Mucosa of descending colon (tissue), 3 donors: ENCODE measurements around the gene FIGLA. TPM values are rescaled to one million over a fixed set of nuclear protein-coding genes. Genes with fewer than 3 reads are reported as not detected.

Experiments
- ATAC-seq: fragments of 200-7000 bp; cut with Tn5 transposase; one replicate; pipeline ENCODE4 v1.9.1; 2020; ENCODE audit warnings: mild to moderate bottlenecking, moderate library complexity
- DNase-seq, 3 donors: peaks; one replicate each; pipeline ENCODE4 v3.0.0-alpha.2; 2020
- H3K36me3 ChIP-seq: fragments of 200-600 bp; one replicate; pipeline ENCODE4 v1.8.0; 2021; ENCODE audit warnings: low read depth, mild to moderate bottlenecking
- H3K4me1 ChIP-seq: fragments of 200-600 bp; one replicate; pipeline ENCODE4 v1.8.0; 2021; ENCODE audit warnings: low read depth, mild to moderate bottlenecking
- H3K4me3 ChIP-seq: fragments of 200-600 bp; one replicate; pipeline ENCODE4 v1.8.0; 2021; ENCODE audit warnings: mild to moderate bottlenecking
- H3K9me3 ChIP-seq: fragments of 200-600 bp; one replicate; pipeline ENCODE4 v1.8.0; 2021; ENCODE audit warnings: mild to moderate bottlenecking
- intact Hi-C, 2 donors: fragments of 100-400 bp; cut with DNase I in 1 of 2; cut with micrococcal nuclease in 1 of 2; formaldehyde crosslinking; loops; one replicate each; pipeline versions ENCODE4 v1.11.0 to v1.11.1; 2022; cut with DNase I, micrococcal nuclease
- total RNA-seq, 3 donors: library from RNA; stranded (reverse); fragmentation: NEBNext Ultra II Directional in 2 of 3; extraction: Animal tissue kit (Norgen Biotek cat#: 25700) in 2 of 3; gene quantifications; one replicate each; pipeline versions ENCODE4 v1.2.1 to v1.2.4, GENCODE V29; 2021 to 2023
- TF ChIP-seq, protein P1 (sequence below): fragments of 200-600 bp; IDR thresholded peaks from one replicate; pipeline ENCODE4 v1.8.0; 2022; ENCODE audit warnings: antibody characterized with exemption, mild to moderate bottlenecking
- donor health status: DM: no; HTN: no; CAD: no; lungs with moderate emphysema.
- donor health status: DM: no; HTN: no; CAD: no.
- donor health status: DM: no; HTN: yes; CAD: no.

Gene FIGLA
- total RNA-seq, 3 donors from 2014 or later: not detected

DNA sequence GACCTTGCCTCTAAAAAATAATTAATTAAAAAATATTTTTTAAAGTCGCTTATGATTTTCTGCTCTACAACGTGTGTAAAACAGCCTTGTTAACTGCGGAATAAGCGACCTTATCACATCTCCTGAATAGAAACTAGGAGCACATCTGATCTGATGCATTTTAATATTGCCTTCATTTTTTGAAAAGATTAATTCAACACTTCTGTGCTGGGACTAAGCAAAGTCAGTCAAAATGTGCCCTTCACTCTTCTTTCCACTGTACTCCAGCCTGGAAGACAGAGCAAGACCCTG is 17.3 kb upstream of the FIGLA start:
- Histone ChIP-seq H3K36me3 (no peaks in the 10 kb centered on the region), H3K9me3 (peaks cover 3% of the 10 kb centered on the region), H3K4me3 (no peak overlapping the region), H3K4me1 (no peaks in the 10 kb centered on the region)
- TF ChIP-seq, protein P1, sequence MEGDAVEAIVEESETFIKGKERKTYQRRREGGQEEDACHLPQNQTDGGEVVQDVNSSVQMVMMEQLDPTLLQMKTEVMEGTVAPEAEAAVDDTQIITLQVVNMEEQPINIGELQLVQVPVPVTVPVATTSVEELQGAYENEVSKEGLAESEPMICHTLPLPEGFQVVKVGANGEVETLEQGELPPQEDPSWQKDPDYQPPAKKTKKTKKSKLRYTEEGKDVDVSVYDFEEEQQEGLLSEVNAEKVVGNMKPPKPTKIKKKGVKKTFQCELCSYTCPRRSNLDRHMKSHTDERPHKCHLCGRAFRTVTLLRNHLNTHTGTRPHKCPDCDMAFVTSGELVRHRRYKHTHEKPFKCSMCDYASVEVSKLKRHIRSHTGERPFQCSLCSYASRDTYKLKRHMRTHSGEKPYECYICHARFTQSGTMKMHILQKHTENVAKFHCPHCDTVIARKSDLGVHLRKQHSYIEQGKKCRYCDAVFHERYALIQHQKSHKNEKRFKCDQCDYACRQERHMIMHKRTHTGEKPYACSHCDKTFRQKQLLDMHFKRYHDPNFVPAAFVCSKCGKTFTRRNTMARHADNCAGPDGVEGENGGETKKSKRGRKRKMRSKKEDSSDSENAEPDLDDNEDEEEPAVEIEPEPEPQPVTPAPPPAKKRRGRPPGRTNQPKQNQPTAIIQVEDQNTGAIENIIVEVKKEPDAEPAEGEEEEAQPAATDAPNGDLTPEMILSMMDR: no peak
- ATAC-seq (no peak), DNase-seq (no peak)
- intact Hi-C loops: no loop called here

DNA sequence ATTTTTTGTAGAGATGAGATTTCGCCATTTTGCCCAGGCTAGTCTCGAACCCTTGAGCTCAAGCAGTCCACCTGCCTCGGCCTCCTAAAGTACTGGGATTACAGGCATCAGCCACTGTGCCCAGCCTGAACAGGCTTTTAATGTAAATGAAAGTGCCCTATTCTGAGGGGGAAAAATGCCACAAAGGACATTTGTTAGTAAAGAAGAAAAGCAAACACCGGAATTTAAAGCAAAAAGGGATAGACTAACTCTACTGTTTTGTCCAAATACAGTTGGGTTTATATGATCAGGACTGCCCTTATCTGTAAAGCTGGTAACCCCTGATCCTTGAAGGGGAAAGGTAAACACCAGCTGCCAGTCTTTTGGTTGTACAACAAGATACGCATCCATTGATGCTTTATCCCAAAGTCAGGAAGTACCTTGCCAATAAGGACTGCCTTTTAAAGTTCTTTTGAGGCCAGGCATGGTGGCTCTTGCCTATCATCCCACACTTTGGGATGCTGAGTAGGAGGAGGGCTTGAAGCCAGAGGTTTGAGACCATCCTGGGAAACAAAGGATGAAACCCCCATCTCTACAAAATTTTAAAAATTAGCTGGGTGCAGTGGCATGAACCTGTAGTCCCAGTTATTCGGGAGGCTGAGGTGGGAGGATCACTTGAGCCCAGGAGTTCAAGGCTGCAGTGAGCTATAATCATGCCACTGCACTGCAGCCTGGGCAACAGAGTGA is 16.8 kb upstream of the FIGLA start:
- DNase-seq: no peak
- Histone ChIP-seq H3K36me3 (no peaks in the 10 kb centered on the region), H3K9me3 (peaks cover 3% of the 10 kb centered on the region), H3K4me1 (no peaks in the 10 kb centered on the region), H3K4me3 (no peak overlapping the region)
- ATAC-seq: no peak
- intact Hi-C loops: no loop called here
- TF ChIP-seq, protein P1: no peak

DNA sequence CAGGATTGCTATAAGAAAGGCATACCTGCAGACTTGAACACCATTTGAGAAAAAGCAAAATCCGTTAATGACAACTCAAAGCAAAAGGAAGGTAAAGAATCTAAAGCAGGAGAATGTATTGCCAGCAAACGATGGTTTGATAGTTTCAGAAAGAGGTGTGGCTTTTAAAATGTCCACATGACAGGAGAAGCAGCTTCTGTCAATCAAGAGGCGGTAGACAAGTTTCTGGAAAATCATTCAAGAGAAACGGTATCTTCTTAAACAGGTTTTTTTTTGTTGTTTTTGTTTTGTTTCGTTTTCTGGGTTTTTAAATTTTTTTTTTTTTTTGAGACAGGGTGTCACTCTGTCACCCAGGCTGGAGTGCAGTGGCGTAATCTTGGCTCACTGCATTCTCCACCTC is 16.2 kb upstream of the FIGLA start:
- Histone ChIP-seq H3K9me3 (peaks cover 3% of the 10 kb centered on the region), H3K4me3 (no peak overlapping the region), H3K36me3 (no peaks in the 10 kb centered on the region), H3K4me1 (no peaks in the 10 kb centered on the region)
- TF ChIP-seq, protein P1: no peak
- DNase-seq (no peak), ATAC-seq (no peak)
- intact Hi-C loops: no loop called here

DNA sequence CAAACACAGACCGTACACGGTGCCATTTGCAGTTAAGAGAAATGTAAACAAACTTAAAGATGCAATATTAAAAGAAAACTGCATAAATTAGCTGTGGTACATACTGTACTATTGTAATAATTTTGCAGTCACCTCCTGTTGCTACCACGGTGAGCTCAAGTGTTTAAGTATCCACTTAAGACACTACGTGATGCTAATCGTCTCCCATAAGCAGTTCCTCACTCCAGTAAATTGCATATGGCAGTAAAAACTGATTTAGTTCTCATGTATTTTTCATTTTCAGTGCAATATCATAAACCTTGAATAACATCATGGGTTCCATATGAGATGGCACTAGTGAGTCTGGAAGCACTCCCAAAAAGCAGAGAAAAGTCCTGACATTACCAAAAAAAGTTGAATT is 15.6 kb upstream of the FIGLA start:
- Histone ChIP-seq H3K4me1 (no peaks in the 10 kb centered on the region), H3K36me3 (no peaks in the 10 kb centered on the region), H3K9me3 (peaks cover 3% of the 10 kb centered on the region), H3K4me3 (no peak overlapping the region)
- intact Hi-C loops: no loop called here
- TF ChIP-seq, protein P1: no peak
- DNase-seq (no peak), ATAC-seq (no peak)

DNA sequence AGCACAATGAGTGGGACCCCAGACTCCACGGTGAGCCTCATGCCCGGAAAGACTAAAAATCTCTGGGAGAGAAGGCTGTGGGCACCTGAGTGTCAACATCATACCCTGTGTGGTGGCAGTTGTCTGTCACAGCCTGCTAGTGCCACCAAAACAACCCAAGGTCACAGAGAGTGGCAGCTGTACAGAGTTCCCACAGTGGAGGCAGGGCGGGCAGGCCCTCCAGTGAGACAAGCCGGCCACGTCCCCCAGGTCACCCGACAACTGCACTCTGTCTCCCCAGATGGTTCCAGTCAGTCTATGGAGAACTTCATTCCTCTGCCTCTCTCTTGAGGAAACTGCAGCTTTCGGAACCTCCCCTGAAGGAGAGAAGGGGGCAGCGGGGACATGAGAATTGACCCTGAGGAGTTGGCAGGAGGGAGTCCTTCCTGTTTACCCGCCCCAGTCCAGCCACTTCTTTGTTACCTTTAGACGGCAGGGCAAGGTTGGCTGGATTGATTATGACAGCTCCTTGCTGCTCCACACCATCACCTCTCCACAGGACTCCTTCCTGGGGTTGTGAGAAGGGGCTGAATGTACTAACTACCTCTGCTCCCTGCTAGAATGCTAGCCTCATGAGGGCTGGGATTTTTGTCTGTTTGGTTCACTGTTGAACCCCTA is 11.3 kb upstream of the FIGLA start:
- no peak for DNase-seq
- no peak overlapping the region for H3K4me3 ChIP-seq
- intact Hi-C loops: no loop called here
- H3K4me1 ChIP-seq: no peaks in the 10 kb centered on the region
- ATAC-seq: no peak
- H3K36me3 ChIP-seq: no peaks in the 10 kb centered on the region
- TF ChIP-seq, protein P1: no peak
- H3K9me3 ChIP-seq: peaks cover 3% of the 10 kb centered on the region
